Occipital lobe (tissue), 2 donors: ENCODE results near the gene MIA3. TPM values are rescaled to one million over a fixed set of nuclear protein-coding genes. Genes with fewer than 3 reads are reported as not detected.
"Not testable (repeated sequence)": the region's sequence is repeated elsewhere in the genome, so short reads cannot be mapped to it uniquely, and the experiment has no call there.

ENCODE experiments used
- DNase-seq: peaks from one replicate; lab custom pipeline; 2025; lab: John Stamatoyannopoulos, UW
- total RNA-seq: library from RNA; depleted of rRNA; stranded (reverse); fragments of >200 nt; gene quantifications from one replicate; pipeline ENCODE4 v1.2.3, GENCODE V29; 2014

The MIA3 gene
- total RNA-seq, 1 donor from 2014 or later = 54.0 TPM

GRCh38 chr1:222668184-222668583 is 50.3 kb downstream of the MIA3 start:
- not testable (repeated sequence) for DNase-seq

- DNase-seq = not testable (repeated sequence)
Measured at GRCh38 chr1:222669107-222669506, 51.2 kb downstream of the MIA3 start.

- DNase-seq = no peak
Measured at GRCh38 chr1:222670110-222670509, 52.2 kb downstream of the MIA3 start.

- DNase-seq = no peak
Measured at GRCh38 chr1:222680080-222680479, 62.2 kb downstream of the MIA3 start.

GRCh38 chr1:222691016-222691415 is 73.1 kb downstream of the MIA3 start:
- DNase-seq = no peak

GRCh38 chr1:222694927-222695326 is 77.0 kb downstream of the MIA3 start:
- DNase-seq = no peak

GRCh38 chr1:222696741-222697140 is 78.8 kb downstream of the MIA3 start:
- DNase-seq = no peak

- DNase-seq = no peak
Measured at GRCh38 chr1:222697203-222697602, 79.3 kb downstream of the MIA3 start.

GRCh38 chr1:222697826-222698225 is 79.9 kb downstream of the MIA3 start:
- DNase-seq = no peak

GRCh38 chr1:222702210-222702609 is 84.3 kb downstream of the MIA3 start:
- no peak for DNase-seq

GRCh38 chr1:222704260-222704659 is 86.4 kb downstream of the MIA3 start:
- DNase-seq = no peak

- no peak for DNase-seq
Measured at GRCh38 chr1:222706815-222707214, 88.9 kb downstream of the MIA3 start.

- DNase-seq = no peak
Measured at GRCh38 chr1:222709700-222710153, 91.8 kb downstream of the MIA3 start.

GRCh38 chr1:222711319-222712252 is 93.7 kb downstream of the MIA3 start:
- DNase-seq = peak; percentile 39

GRCh38 chr1:222712253-222713090 is 94.6 kb downstream of the MIA3 start, which contains the start of the genes AIDA and BROX:
Gene AIDA (minus strand): TSS chr1:222712491. CDS start chr1:222712317, 174 bp downstream.
Gene BROX (plus strand): TSS chr1:222712564. CDS start chr1:222715700, 3,136 bp downstream.
- peak; percentile 90 for DNase-seq

- peak; percentile 89 for DNase-seq
Measured at GRCh38 chr1:222713091-222713961, 95.4 kb downstream of the MIA3 start.

- DNase-seq = no peak
Measured at GRCh38 chr1:222716393-222716792, 98.5 kb downstream of the MIA3 start.
